IPS DF 4.7 (cell line): ENCODE data around the gene TMEM184B.

Source experiments
- DNase-seq: peaks from one replicate; pipeline ENCODE4 v3.0.0-alpha.2; 2013; ENCODE audit warnings: low spot score; ENCODE audit errors: extremely low read depth

Gene TMEM184B

GRCh38 chr22:38207898-38208432 is 64.8 kb downstream of the TMEM184B start:
- DNase-seq, result no peak

DNA sequence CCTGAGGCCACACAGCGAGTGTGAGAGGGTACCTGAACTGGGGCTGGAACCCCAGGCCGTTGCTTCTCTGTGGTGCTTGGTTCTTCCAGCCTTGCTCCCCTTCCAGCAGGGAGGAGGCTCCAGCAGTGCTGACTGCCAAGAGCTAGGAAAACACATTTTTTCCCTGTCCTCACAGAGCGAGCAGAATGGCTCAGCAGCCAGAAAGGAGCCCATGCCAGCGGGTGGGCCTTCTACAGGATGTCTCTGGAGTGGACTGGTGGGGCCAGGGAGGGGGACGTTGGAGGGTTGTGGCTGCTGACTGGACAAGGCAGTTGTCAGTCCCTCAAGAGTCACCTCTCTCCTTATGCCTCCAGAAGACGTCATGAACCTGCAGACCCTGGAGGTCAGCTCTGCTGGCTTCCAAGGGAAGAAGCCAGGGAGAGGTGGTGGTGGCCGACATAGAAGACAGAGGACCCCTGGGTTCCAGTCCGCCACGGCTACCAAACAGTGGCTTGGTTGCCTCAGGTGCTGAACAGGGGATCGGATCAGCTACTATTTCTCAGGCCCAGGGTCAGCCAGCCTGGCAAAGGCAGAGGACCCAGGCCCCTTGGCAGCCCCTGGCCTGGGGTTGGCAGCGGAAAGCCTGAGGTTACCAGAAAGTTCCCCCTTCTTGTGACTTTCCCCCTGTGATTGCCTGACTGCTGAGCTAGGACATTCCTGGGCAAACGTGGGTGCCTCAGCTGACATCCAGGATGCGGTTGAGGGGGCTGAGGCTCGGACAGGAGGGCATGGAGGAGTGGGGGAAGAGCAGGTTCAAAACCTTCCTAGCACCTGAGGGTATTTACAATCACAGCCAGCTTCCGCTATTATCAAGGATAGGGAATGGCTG is 67.3 kb downstream of the TMEM184B start:
- DNase-seq, result no peak

- DNase-seq, result no peak
Observed at GRCh38 chr22:38204784-38205183, 68.0 kb downstream of the TMEM184B start.

- no peak for DNase-seq
Observed at GRCh38 chr22:38203855-38204514, 68.8 kb downstream of the TMEM184B start.

- DNase-seq, result no peak
Observed at GRCh38 chr22:38203090-38203810, 69.6 kb downstream of the TMEM184B start.

DNA sequence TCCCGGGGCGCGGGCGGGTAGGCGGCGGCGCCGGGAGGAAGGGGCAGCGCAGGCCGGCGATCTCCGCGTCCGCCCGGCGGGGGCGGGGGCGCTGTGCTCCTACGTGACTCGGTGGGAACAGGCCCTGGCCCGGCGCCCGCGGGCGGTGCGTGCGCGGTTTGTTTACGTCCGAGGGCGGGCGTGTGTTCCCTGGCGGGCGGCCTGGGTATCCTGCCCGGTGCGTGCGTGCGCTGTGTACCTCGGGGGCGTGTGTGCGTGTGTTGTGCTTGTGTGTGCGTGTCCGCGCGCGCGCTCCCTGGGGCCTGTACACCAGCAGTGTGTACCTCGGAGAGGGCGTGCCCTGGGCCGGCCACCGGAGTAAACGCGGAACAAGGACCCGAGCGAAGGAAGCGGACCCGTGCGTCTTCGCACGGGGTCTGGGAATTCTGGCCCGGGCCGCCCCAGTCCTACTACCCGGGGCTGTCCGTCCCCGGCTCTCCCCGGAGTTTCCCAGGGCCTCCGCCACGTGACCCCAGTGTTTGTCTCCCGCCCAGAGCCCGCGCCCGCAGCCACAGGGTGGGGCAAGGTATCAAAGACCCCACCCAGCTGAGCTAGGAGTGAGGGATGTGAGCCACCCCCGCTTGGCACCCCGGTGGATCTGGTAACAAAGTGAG is 70.2 kb downstream of the TMEM184B start:
- no peak for DNase-seq

GRCh38 chr22:38201711-38202436 is 70.9 kb downstream of the TMEM184B start, which contains the start of gene MAFF:
TSS of gene MAFF (plus strand) at chr22:38201994. CDS start at chr22:38213854, 11,860 bp downstream.
- no peak for DNase-seq

DNA sequence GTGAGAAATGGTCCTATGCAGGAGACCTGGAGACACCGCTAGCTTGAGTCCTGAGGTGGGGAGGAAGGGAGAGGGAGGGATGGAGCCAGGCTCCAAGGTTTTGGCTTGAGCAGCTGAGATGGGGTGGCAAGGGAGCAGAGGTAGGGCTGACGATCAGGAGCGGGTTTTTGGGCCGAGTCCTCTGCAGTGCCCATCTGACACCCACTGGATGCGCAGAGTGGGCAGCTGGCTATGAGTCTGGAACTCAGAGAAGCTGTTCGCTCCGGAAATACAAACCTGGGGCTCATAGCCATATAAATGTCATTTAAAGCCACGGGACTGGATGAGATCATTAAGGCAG is 71.5 kb downstream of the TMEM184B start:
- DNase-seq, result no peak

- DNase-seq, result no peak
Observed at GRCh38 chr22:38199826-38200559, 72.8 kb downstream of the TMEM184B start.

- DNase-seq, result no peak
Observed at GRCh38 chr22:38196791-38197419, 75.9 kb downstream of the TMEM184B start.

DNA sequence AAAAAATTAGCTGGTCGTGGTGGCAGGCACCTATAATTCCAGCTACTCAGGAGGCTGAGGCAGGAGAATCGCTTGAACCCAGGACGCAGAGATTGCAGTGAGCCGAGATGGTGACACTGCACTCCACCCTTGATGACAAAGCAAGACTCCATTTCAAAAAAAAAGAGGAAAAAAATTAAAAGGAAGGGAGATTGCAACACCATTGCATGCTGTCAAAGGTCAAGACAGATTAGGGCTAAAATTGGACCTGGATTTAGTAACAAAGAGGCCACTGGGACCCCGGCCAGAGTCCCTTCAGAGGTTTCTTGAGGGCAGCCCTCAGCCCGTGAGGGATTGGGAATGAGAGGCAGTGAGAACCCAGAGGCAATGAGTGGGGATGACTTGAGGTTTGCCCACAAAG is 79.2 kb downstream of the TMEM184B start:
- DNase-seq, result no peak

DNA sequence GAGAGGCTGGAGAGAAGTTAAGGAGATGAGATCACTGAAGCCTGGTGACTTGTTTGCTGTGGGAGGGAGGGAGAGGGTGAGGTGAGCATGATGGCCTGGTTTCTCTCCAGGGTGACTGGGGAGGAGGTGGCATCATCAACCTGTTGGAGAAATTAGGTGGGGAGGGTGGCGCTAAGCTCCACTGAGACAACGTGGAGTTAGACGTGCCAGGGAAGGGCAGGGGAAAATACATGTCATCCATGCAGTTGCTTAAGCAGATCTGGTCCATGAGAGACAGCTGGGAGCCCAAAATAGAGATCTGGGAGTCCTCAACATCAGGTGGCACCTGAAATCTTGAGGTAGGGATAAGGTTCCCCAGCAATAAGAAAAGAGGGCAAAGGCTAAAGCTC is 80.3 kb downstream of the TMEM184B start:
- no peak for DNase-seq

DNA sequence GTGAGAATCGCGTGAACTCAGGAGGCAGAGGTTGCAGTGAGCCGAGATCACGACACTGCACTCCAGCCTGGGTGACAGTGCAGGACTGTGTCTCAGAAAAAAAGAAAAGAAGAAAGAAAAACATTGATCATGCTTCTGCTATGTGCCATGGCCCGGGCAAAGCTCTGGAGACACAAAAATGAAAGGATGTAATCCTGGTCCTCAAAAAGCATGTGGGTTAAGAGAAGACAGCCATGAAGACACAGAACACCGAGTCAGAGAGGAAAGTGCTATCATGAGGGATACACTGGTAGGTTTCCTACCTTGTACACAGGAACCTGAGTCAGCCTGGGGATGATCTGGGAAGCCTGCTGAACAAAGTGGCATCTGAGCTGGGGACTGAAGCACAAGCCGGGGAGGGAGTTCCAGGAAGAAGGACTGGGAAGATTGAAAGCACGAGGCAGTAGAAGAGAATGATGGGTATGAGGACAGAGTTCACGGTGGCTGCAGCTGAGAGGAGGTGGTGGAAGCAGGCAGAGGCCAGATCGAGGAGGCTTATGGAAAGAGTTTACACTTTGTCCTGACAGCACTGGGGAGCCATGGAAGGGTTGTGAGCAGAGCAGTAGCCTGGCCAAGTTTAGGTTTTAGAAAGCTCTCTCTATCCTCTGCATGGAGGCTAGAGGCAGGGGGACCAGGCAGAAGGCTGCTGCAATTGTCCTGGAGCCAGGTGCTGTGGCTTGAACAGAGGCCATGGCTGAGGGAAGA is 80.9 kb downstream of the TMEM184B start:
- no peak for DNase-seq

DNA sequence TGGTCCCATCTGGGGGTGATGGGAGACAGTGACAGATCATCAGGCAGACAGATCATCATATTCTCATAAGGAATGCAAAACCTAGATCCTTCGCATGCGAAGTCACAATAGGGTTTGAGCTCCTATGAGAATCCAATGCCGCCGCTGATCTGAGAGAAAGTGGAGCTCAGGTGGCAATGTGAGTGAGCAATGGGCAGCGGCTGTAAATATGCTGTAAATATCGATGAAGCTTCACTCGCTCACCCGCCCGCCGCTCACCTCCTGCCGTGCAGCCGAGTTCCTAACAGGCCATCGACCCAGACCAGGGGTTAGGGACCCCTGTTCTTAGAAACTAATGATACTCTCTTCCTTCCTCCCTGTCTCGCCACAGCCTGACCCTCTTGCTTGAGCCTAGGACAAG is 81.8 kb downstream of the TMEM184B start:
- DNase-seq, result no peak

DNA sequence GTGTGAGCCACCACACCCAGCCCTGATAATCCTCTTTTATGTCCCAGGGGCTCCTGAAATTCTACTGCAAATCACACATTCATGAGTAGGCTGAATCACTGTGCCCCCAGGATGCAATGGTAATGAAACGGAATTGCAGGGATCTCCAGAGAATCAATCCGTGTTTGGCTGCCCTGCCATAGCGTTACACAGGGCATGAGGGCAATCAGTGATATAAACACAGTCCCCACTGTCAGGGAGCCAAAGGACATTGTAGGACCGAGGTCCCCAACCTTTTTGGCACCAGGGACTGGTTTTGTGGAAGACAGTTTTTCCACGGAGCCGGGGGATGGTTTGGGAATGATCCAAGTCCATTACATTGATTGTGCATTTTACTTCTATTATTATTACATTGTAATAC is 82.2 kb downstream of the TMEM184B start:
- no peak for DNase-seq

DNA sequence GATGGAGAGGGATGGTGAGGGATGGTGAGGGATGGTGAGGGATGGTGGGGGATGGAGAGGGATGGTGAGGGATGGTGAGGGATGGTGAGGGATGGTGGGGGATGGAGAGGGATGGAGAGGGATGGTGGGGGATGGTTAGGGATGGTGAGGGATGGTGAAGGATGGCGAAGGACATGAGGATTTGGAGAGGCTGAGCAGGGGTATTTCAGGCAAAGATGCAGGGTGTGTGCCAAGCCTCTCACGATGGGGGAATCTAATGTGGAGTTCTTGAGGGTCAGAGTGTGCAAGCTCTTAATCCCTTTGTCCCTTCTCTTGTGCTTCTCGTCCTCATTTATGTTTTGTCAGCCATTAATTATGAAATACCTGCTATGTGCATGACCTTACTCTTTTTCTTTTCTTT is 83.7 kb downstream of the TMEM184B start:
- no peak for DNase-seq

- no peak for DNase-seq
Observed at GRCh38 chr22:38187413-38188212, 85.2 kb downstream of the TMEM184B start.

GRCh38 chr22:38186429-38186828 is 86.4 kb downstream of the TMEM184B start:
- DNase-seq, result no peak
